GM18951 (cell line): ENCODE results near the gene PDPN.

Source experiments
- POLR2A ChIP-seq: IDR thresholded peaks from 4 replicates; pipeline ENCODE4 v1.6.1; 2011; ENCODE audit warnings: mild to moderate bottlenecking; ENCODE audit not compliant: insufficient read length, insufficient read depth; ENCODE audit errors: extremely low read depth
- in situ Hi-C: fragments of 300-500 bp; cut with MboI; formaldehyde crosslinking; loops from one replicate; pipeline ENCODE4 v1.12.0; 2022; ENCODE audit warnings: low sequenced_read_pairs, mixed read lengths, inconsistent platforms; ENCODE audit not compliant: unreplicated experiment

The PDPN gene

GRCh38 chr1:13618483-13618882, 34.9 kb downstream of the PDPN start:
- in situ Hi-C loops, result no loop called here
- TF ChIP-seq POLR2A, result no peak

GRCh38 chr1:13619909-13620308, 36.3 kb downstream of the PDPN start:
- TF ChIP-seq POLR2A, result no peak
- in situ Hi-C loops, result no loop called here

- TF ChIP-seq POLR2A, result no peak
- in situ Hi-C loops, result no loop called here
Observed at GRCh38 chr1:13620825-13621224, 37.2 kb downstream of the PDPN start.

- TF ChIP-seq POLR2A, result no peak
- in situ Hi-C loops, result no loop called here
Observed at GRCh38 chr1:13622446-13622845, 38.8 kb downstream of the PDPN start.

GRCh38 chr1:13623021-13623637, 39.5 kb downstream of the PDPN start:
- no peak for TF ChIP-seq POLR2A
- in situ Hi-C loops, result no loop called here

DNA sequence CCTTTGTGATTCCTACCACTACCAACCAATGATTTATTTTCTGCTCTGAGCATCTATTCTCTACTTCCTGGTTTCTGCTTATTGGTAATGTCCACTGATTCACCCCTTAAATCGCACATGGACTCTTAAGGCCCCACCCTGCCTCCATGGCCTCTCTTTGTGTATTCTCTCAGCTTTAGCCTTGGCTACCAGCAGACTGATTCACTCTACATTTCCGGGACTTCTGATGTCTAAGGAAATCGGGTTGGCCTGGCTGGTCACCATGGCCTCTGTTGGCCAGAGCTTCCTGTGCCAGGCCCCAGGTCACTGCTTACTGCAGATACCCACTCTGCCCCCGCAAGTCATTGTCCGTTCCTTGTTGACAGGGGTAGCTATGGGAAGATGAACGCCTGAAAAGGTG, 40.9 kb downstream of the PDPN start:
- no peak for TF ChIP-seq POLR2A
- in situ Hi-C loops, result no loop called here

- in situ Hi-C loops, result no loop called here
- no peak for TF ChIP-seq POLR2A
Observed at GRCh38 chr1:13627127-13627526, 43.5 kb downstream of the PDPN start.

GRCh38 chr1:13628218-13628617, 44.6 kb downstream of the PDPN start:
- in situ Hi-C loops, result no loop called here
- no peak for TF ChIP-seq POLR2A

DNA sequence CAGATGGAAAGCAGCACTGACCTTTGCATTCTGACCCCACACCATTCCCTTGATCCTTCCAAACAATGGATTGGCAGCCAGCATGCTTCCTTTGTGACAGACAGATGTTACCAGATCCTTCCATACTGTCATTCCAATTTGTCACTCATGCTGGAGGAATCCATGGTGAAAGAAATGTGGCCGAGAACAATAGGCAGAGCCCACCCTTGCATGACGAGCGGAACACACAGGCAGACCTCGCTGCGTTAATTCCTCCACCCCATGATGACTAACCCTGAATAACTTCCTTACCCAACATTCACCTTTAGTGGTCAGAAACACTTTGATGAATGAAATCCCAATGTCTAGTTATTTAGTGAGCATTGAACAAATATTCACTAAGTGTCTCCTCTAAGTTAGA, 45.1 kb downstream of the PDPN start:
- no peak for TF ChIP-seq POLR2A
- in situ Hi-C loops, result no loop called here

GRCh38 chr1:13642306-13643004, 58.8 kb downstream of the PDPN start:
- in situ Hi-C loops, result no loop called here
- no peak for TF ChIP-seq POLR2A

GRCh38 chr1:13643017-13643416, 59.4 kb downstream of the PDPN start:
- no peak for TF ChIP-seq POLR2A
- in situ Hi-C loops, result no loop called here

DNA sequence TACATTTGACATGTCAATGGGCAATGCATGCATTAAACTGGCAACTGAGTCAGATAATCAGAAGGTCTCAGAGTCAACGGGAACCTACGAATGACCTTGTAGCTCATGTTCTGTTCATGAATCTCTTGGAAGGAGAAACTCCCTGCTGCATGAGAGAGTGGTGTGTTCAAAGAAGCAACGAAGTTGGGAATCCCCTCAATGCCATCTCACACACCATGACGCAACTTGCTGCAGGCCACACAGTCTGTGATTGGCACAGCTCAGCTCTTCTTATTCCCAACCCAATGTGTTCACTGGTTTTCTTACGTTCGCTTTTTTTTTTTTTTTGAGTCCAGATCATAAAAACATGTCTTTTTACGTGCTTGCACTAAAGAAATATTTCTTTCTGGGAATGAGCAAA, 62.9 kb downstream of the PDPN start:
- no peak for TF ChIP-seq POLR2A
- in situ Hi-C loops, result no loop called here

DNA sequence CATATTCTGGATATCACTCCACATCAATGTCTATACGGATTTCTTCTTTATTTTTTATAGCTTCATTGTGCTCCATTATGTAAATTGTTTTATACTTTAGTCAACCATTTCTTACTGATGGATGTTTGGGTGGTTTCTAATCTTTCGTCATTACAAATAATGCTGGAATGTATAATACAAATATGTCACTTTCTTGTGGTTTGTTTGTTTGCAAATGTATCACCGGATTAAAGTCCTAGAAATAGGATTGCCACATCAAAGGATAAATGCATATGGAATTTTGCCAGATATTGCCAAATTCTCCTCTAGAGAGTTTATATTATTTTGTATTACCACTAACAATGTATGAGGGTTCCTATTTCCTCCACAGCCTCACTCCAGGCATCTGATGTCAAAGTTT, 67.6 kb downstream of the PDPN start:
- in situ Hi-C loops, result loop anchor here (25.0 kb wide), 1 partner anchor 311 kb away; no protein-coding TSS in a partner anchor
- no peak for TF ChIP-seq POLR2A

DNA sequence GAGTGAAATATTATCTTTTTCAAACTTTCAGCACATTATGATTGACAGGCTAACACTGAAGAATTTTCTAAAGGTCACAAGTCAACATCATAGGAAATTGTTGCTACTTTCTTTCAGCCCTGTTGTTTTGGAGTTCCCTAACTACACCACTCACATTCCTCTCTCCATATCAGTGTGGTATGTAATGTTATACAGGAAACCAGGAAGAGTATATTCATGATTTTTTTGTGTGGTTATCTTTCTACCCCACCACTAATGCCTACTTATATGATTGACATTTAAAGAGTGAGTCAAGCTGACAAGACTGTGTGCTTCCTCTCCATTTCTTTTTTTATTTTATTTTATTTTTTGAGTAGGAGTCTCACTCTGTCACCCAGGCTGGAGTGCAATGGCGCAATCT, 68.6 kb downstream of the PDPN start:
- TF ChIP-seq POLR2A, result no peak
- in situ Hi-C loops, result loop anchor here (25.0 kb wide), 1 partner anchor 310 kb away; no protein-coding TSS in a partner anchor
